G401.6 (cell line): ENCODE data around the gene DGUOK.
"Not testable (repeated sequence)": the region's sequence is repeated elsewhere in the genome, so short reads cannot be mapped to it uniquely, and the experiment has no call there.

Source experiments
- FAIRE-seq: peaks from 2 replicates; lab custom pipeline; 2012; peaks lifted over from hg19 to GRCh38; lab: Jason Lieb, UNC

The DGUOK gene

GRCh38 chr2:73920577-73921545, 5.8 kb upstream of the DGUOK start:
- FAIRE-seq: no peak

- no peak for FAIRE-seq
Observed at GRCh38 chr2:73921581-73921980, 5.1 kb upstream of the DGUOK start.

GRCh38 chr2:73922681-73923080, 4.0 kb upstream of the DGUOK start:
- FAIRE-seq: no peak

- no peak for FAIRE-seq
Observed at GRCh38 chr2:73925033-73925704, 1.5 kb upstream of the DGUOK start.

- FAIRE-seq: no peak
Observed at GRCh38 chr2:73925853-73926492, 707 bp upstream of the DGUOK start.

GRCh38 chr2:73927344-73927743, 664 bp downstream of the DGUOK start:
- no peak for FAIRE-seq

- FAIRE-seq: no peak
Observed at GRCh38 chr2:73928963-73929347, 2.3 kb downstream of the DGUOK start.

- no peak for FAIRE-seq
Observed at GRCh38 chr2:73930386-73930785, 3.7 kb downstream of the DGUOK start.

GRCh38 chr2:73931531-73932500, 5.1 kb downstream of the DGUOK start:
- FAIRE-seq: no peak

GRCh38 chr2:73933194-73933593, 6.5 kb downstream of the DGUOK start:
- no peak for FAIRE-seq

GRCh38 chr2:73935641-73936040, 9.0 kb downstream of the DGUOK start:
- no peak for FAIRE-seq

- no peak for FAIRE-seq
Observed at GRCh38 chr2:73937103-73937885, 10.6 kb downstream of the DGUOK start.

- no peak for FAIRE-seq
Observed at GRCh38 chr2:73937899-73938298, 11.2 kb downstream of the DGUOK start.

GRCh38 chr2:73938718-73939352, 12.2 kb downstream of the DGUOK start:
- no peak for FAIRE-seq

GRCh38 chr2:73939419-73939818, 12.7 kb downstream of the DGUOK start:
- FAIRE-seq: no peak

GRCh38 chr2:73940066-73940465, 13.4 kb downstream of the DGUOK start:
- FAIRE-seq: not testable (repeated sequence)

GRCh38 chr2:73942664-73943063, 16.0 kb downstream of the DGUOK start:
- no peak for FAIRE-seq

- FAIRE-seq: no peak
Observed at GRCh38 chr2:73944714-73945113, 18.0 kb downstream of the DGUOK start.

GRCh38 chr2:73946215-73946614, 19.5 kb downstream of the DGUOK start:
- no peak for FAIRE-seq

- no peak for FAIRE-seq
Observed at GRCh38 chr2:73946666-73947065, 20.0 kb downstream of the DGUOK start.
